HCT116 (cell line): ENCODE results near the gene CCDC142. TPM values are rescaled to one million over a fixed set of nuclear protein-coding genes. Genes with fewer than 3 reads are reported as not detected.

Experiments used
- ATAC-seq: fragments of 200-7000 bp; cut with Tn5 transposase; 2 replicates; pipeline ENCODE4 v1.9.1; 2020; ENCODE audit warnings: mild to moderate bottlenecking, moderate library complexity
- BruUV-seq: library from RNA; stranded (reverse); fragments of 400-500 nt; replicated peaks from 2 replicates; lab custom pipeline; 2021; lab: Mats Ljungman, UMichigan
- CTCF ChIA-PET: fragments of 300-600 bp; sonication (Branson Sonifier 250); formaldehyde crosslinking; loops from one replicate; lab custom pipeline; 2021; ENCODE audit warnings: antibody characterized with exemption; lab: Charles Lee
- POLR2A ChIA-PET: fragments of 300-600, 350-600 bp; sonication (Branson Sonifier 250); formaldehyde crosslinking; loops from one replicate; lab custom pipeline; 2021; ENCODE audit warnings: antibody characterized with exemption; lab: Charles Lee
- RAD21 ChIA-PET, 2 experiments: fragments of 300-600 bp; sonication (Branson Sonifier 250); formaldehyde crosslinking; loops; one replicate each; lab custom pipeline; 2023; ENCODE audit warnings: low total read pairs in 2 of 2; ENCODE audit not compliant: uncharacterized antibody in 2 of 2, unreplicated experiment in 2 of 2, low non-redundant PET in 1 of 2; lab: Charles Lee
- DNase-seq: peaks from one replicate; pipeline ENCODE4 v3.0.0-alpha.2; 2010; ENCODE audit warnings: low read depth, low spot score
- H2AFZ ChIP-seq: fragments of 200-600 bp; shearing (Covaris generic), sonication (generic); 2 replicates; pipeline ENCODE4 v1.6.1; 2017; ENCODE audit warnings: low read depth, mixed run types, mixed read lengths, antibody characterized with exemption, low read length; ENCODE audit not compliant: poor library complexity, severe bottlenecking
- H3K27ac ChIP-seq: 2 replicates; pipeline ENCODE4 v1.5.1; 2012; ENCODE audit warnings: low read depth, low read length
- H3K27me3 ChIP-seq: fragments of 200-600 bp; sonication (generic); 2 replicates; pipeline ENCODE4 v1.6.1; 2016; ENCODE audit warnings: mixed run types, low read length, mixed read lengths; ENCODE audit not compliant: insufficient read depth
- H3K36me3 ChIP-seq, 2 experiments: fragments of 200-500 bp in 1 of 2; fragments of 200-600 bp in 1 of 2; sonication (Bioruptor generic) in 1 of 2; sonication (generic) in 1 of 2; 2 replicates each; pipeline versions ENCODE4 v1.5.1 to v1.6.1; 2014 to 2016; ENCODE audit warnings: low read length in 2 of 2, inconsistent platforms in 1 of 2, mixed read lengths in 1 of 2, mixed run types in 1 of 2; ENCODE audit not compliant: insufficient read depth in 2 of 2, control insufficient read depth in 1 of 2
- H3K4me1 ChIP-seq, 2 experiments: fragments of 200-600 bp in 1 of 2; sonication (generic) in 1 of 2; 2 replicates each; pipeline versions ENCODE4 v1.5.1 to v1.6.1; 2012 to 2017; ENCODE audit warnings: low read length in 2 of 2, inconsistent platforms in 1 of 2, mild to moderate bottlenecking in 1 of 2, mixed read lengths in 1 of 2, mixed run types in 1 of 2, moderate library complexity in 1 of 2; ENCODE audit not compliant: insufficient read depth in 2 of 2, control insufficient read depth in 1 of 2
- H3K4me2 ChIP-seq: fragments of 200-600 bp; sonication (generic); 2 replicates; pipeline ENCODE4 v1.6.1; 2017; ENCODE audit warnings: mixed run types, low read length, mixed read lengths
- H3K4me3 ChIP-seq, 2 experiments: fragments of 200-600 bp in 1 of 2; sonication (generic) in 1 of 2; replicated peaks in 1 of 2; 2 replicates each; pipeline ENCODE4 v1.5.1; 2011 to 2016; ENCODE audit warnings: low read length in 2 of 2, control low read depth in 1 of 2, low read depth in 1 of 2, mild to moderate bottlenecking in 1 of 2, mixed read lengths in 1 of 2, mixed run types in 1 of 2
- H3K79me2 ChIP-seq: fragments of 200-600 bp; sonication (generic); 2 replicates; pipeline ENCODE4 v1.6.1; 2017; ENCODE audit warnings: mild to moderate bottlenecking, mixed run types, low read length, moderate library complexity, mixed read lengths; ENCODE audit not compliant: insufficient read depth
- H3K9ac ChIP-seq: fragments of 200-600 bp; sonication (generic); 2 replicates; pipeline ENCODE4 v1.6.1; 2016; ENCODE audit warnings: low read length, mixed read lengths
- H3K9me2 ChIP-seq: fragments of 200-600 bp; sonication (generic), shearing (Covaris generic); 2 replicates; pipeline ENCODE4 v1.6.1; 2017; ENCODE audit warnings: mixed run types, mild to moderate bottlenecking, moderate library complexity; ENCODE audit not compliant: insufficient read depth
- H3K9me3 ChIP-seq, 2 experiments: fragments of 200-500 bp in 1 of 2; fragments of 200-600 bp in 1 of 2; sonication (Bioruptor generic) in 1 of 2; sonication (generic) in 1 of 2; 2 replicates each; pipeline ENCODE4 v1.6.1; 2014 to 2017; ENCODE audit warnings: low read length in 2 of 2, mixed read lengths in 2 of 2, inconsistent platforms in 1 of 2, low read depth in 1 of 2, mild to moderate bottlenecking in 1 of 2, mixed run types in 1 of 2, moderate library complexity in 1 of 2; ENCODE audit not compliant: control insufficient read depth in 1 of 2, insufficient read depth in 1 of 2
- H4K20me1 ChIP-seq: fragments of 200-600 bp; sonication (generic), shearing (Covaris generic); 2 replicates; pipeline ENCODE4 v1.6.1; 2017; ENCODE audit warnings: mixed run types, mild to moderate bottlenecking, moderate library complexity; ENCODE audit not compliant: insufficient read depth
- ATF3 ChIP-seq: IDR thresholded peaks from 2 replicates; pipeline ENCODE4 v1.6.1; 2012
- EZH2phosphoT487 ChIP-seq: fragments of 200-600 bp; IDR thresholded peaks from 2 replicates; pipeline ENCODE4 v1.6.1; 2018; ENCODE audit warnings: antibody characterized with exemption, borderline replicate concordance
- FOSL1 ChIP-seq: IDR thresholded peaks from 2 replicates; pipeline ENCODE4 v1.6.1; 2012; ENCODE audit warnings: low read depth
- POLR2A ChIP-seq: IDR thresholded peaks from 2 replicates; pipeline ENCODE4 v1.7.0; 2011; ENCODE audit warnings: borderline replicate concordance; ENCODE audit not compliant: insufficient read depth, insufficient read length; ENCODE audit errors: extremely low read depth
- POLR2AphosphoS5 ChIP-seq: IDR thresholded peaks from 2 replicates; pipeline ENCODE4 v1.6.1; 2011; ENCODE audit warnings: mild to moderate bottlenecking, low read depth, low read length, moderate library complexity
- SIN3A ChIP-seq: IDR thresholded peaks from 2 replicates; pipeline ENCODE4 v1.6.1; 2012; ENCODE audit warnings: low read depth
- intact Hi-C: fragments of 100-400 bp; cut with micrococcal nuclease; formaldehyde crosslinking; loops from 2 replicates; pipeline ENCODE4 v1.10.0; 2022
- total RNA-seq: library from RNA; stranded (reverse); gene quantifications from one replicate; pipeline ENCODE4 v1.2.1, GENCODE V29; 2021; ENCODE audit not compliant: unreplicated experiment

Gene CCDC142
- total RNA-seq, 1 experiment from 2014 or later: 15.0 TPM

- intact Hi-C loops: loop anchor here (1.0 to 5.0 kb wide), 2 partner anchors 24 to 278 kb away; no protein-coding TSS in a partner anchor
- Histone ChIP-seq H3K9ac (peak overlapping the region; percentile 88), H3K79me2 (peaks cover 42% of the 10 kb centered on the region), H3K9me3 (no peaks in the 10 kb centered on the region), H3K4me2 (peak overlapping the region; percentile 86), H3K9me2 (no peaks in the 10 kb centered on the region), H3K4me3 (peak overlapping the region; percentile 98 to 100), H3K4me1 (peaks cover 14 to 30% of the 10 kb centered on the region in 2 experiments), H3K27ac (peak overlapping the region; percentile 76), H3K27me3 (no peaks in the 10 kb centered on the region), H2AFZ (no peak overlapping the region), H4K20me1 (no peaks in the 10 kb centered on the region), H3K36me3 (peaks cover 18 to 27% of the 10 kb centered on the region in 2 experiments)
- ATAC-seq: peak; percentile 39
- POLR2A ChIA-PET: interaction anchor here (1.0 to 1.3 kb wide), 4 partner anchors 13 to 58 kb away, joined by 3 to 7 read pairs (median 3); partner anchors contain the start of genes MRPL53 and PCGF1
- CTCF ChIA-PET: interaction anchor here (1.0 to 2.3 kb wide), 4 partner anchors 15 to 195 kb away, joined by 3 to 7 read pairs (median 5); partner anchors contain the start of gene WBP1
- RAD21 ChIA-PET: interaction anchor here (0.8 to 1.0 kb wide), 2 partner anchors 48 to 58 kb away, joined by 3 read pairs; partner anchors contain the start of genes CCDC142 (in 1 of the 2), MRPL53 (in 1 of the 2) and TTC31 (in 1 of the 2)
- TF ChIP-seq POLR2AphosphoS5: no peak
- TF ChIP-seq EZH2phosphoT487: no peak
- no peak for TF ChIP-seq SIN3A
- TF ChIP-seq POLR2A: peak; percentile 17
- TF ChIP-seq FOSL1: no peak
- TF ChIP-seq ATF3: no peak
- BruUV-seq: TSS peak; percentile 49
- no peak for DNase-seq
These were observed 47.7 kb upstream of the CCDC142 start for GRCh38 chr2:74530239-74531187.
